Mesendoderm (in vitro differentiated cells): Measurements from ENCODE around the gene RARS1. TPM values are rescaled to one million over a fixed set of nuclear protein-coding genes. Genes with fewer than 3 reads are reported as not detected.

Source experiments
- DNase-seq: peaks from one replicate; pipeline ENCODE4 v3.0.0; 2013
- H2AK5ac ChIP-seq: 2 replicates; pipeline ENCODE4 v1.6.1; 2013; ENCODE audit warnings: low read length, inconsistent platforms
- H2BK120ac ChIP-seq: 2 replicates; pipeline ENCODE4 v1.6.1; 2013; ENCODE audit warnings: low read depth, mild to moderate bottlenecking, low read length, moderate library complexity, mixed read lengths
- H2BK15ac ChIP-seq: replicated peaks from 2 replicates; pipeline ENCODE4 v1.6.1; 2013; ENCODE audit warnings: low read depth, mild to moderate bottlenecking, moderate library complexity
- H2BK5ac ChIP-seq: 2 replicates; pipeline ENCODE4 v1.6.1; 2013; ENCODE audit warnings: low read length, inconsistent platforms
- H3K18ac ChIP-seq: 2 replicates; pipeline ENCODE4 v1.6.1; 2013; ENCODE audit warnings: mild to moderate bottlenecking, low read length, mixed read lengths
- H3K23ac ChIP-seq: one replicate; pipeline ENCODE4 v1.6.1; 2013; ENCODE audit warnings: low read length
- H3K27ac ChIP-seq: 2 replicates; pipeline ENCODE4 v1.5.1; 2013; ENCODE audit warnings: low read depth, mild to moderate bottlenecking, inconsistent platforms, low read length, moderate library complexity
- H3K27me3 ChIP-seq: 2 replicates; pipeline ENCODE4 v1.6.1; 2013; ENCODE audit warnings: low read length, control low read depth, mild to moderate bottlenecking, inconsistent platforms; ENCODE audit not compliant: insufficient read depth, poor library complexity
- H3K36me3 ChIP-seq: 2 replicates; pipeline ENCODE4 v1.6.1; 2013; ENCODE audit warnings: low read length, inconsistent platforms; ENCODE audit not compliant: control insufficient read depth, insufficient read depth
- H3K4ac ChIP-seq: one replicate; pipeline ENCODE4 v1.6.1; 2013; ENCODE audit warnings: low read depth, mild to moderate bottlenecking, low read length, moderate library complexity
- H3K4me1 ChIP-seq: 2 replicates; pipeline ENCODE4 v1.6.1; 2013; ENCODE audit warnings: low read depth, low read length, inconsistent platforms; ENCODE audit not compliant: control insufficient read depth
- H3K4me2 ChIP-seq: 2 replicates; pipeline ENCODE4 v1.6.1; 2013; ENCODE audit warnings: low read length
- H3K4me3 ChIP-seq: 2 replicates; pipeline ENCODE4 v1.5.1; 2013; ENCODE audit warnings: mild to moderate bottlenecking, low read length
- H3K56ac ChIP-seq: one replicate; pipeline ENCODE4 v1.6.1; 2013; ENCODE audit warnings: low read length
- H3K79me1 ChIP-seq: 2 replicates; pipeline ENCODE4 v1.6.1; 2013; ENCODE audit warnings: low read length, inconsistent platforms
- H3K79me2 ChIP-seq: 2 replicates; pipeline ENCODE4 v1.6.1; 2013; ENCODE audit warnings: mild to moderate bottlenecking, low read length; ENCODE audit not compliant: control insufficient read depth, insufficient read depth
- H3K9ac ChIP-seq: 2 replicates; pipeline ENCODE4 v1.6.1; 2013; ENCODE audit warnings: low read length, inconsistent platforms
- H4K5ac ChIP-seq: one replicate; pipeline ENCODE4 v1.6.1; 2013; ENCODE audit warnings: low read length
- H4K8ac ChIP-seq: one replicate; pipeline ENCODE4 v1.6.1; 2013; ENCODE audit warnings: low read depth, mild to moderate bottlenecking, control low read depth, low read length, moderate library complexity
- WGBS: extraction: QIAGEN DNeasy Blood & Tissue Kit; methylation state at CpG from one replicate; pipeline ENCODE4 v1.1.7; 2013; ENCODE audit warnings: low lambda C conversion rate, missing lambda C conversion rate; ENCODE audit not compliant: insufficient coverage; ENCODE audit errors: extremely low coverage; 5-methylcytosine and 5-hydroxymethylcytosine counted together
- polyA plus RNA-seq, 2 experiments: library from polyadenylated mRNA; stranded (reverse); fragments of 200-250 nt; gene quantifications; one replicate each; pipeline ENCODE4 v1.2.3, GENCODE V29; 2013

Gene RARS1
- polyA plus RNA-seq (2013, experiment 1 of 2), result 111 TPM
- 111 TPM for polyA plus RNA-seq (2013, experiment 2 of 2)

- no peak within 1 kb of the TSS for H4K8ac ChIP-seq
- H3K23ac ChIP-seq, result no peak within 1 kb of the TSS
- H3K79me1 ChIP-seq, result peaks cover 8% of the 10 kb centered on the region
- no peaks in the 10 kb centered on the region for H3K4me1 ChIP-seq
- no peak within 1 kb of the TSS for H3K27ac ChIP-seq
- DNase-seq, result peak; percentile 96
- H2BK5ac ChIP-seq, result no peak within 1 kb of the TSS
- H3K4me2 ChIP-seq, result peak within 1 kb of the TSS; percentile 78
- H3K36me3 ChIP-seq, result peaks cover 2% of the 10 kb centered on the region
- H3K18ac ChIP-seq, result no peak within 1 kb of the TSS
- H2BK15ac ChIP-seq, result no peak within 1 kb of the TSS
- H3K56ac ChIP-seq, result peak within 1 kb of the TSS; percentile 98
- no peaks in the 10 kb centered on the region for H3K27me3 ChIP-seq
- H3K4me3 ChIP-seq, result peak within 1 kb of the TSS; percentile 98
- H3K4ac ChIP-seq, result no peak within 1 kb of the TSS
- H4K5ac ChIP-seq, result peak within 1 kb of the TSS; percentile 77
- no CpG with 5 or more reads among the region's 40 CpGs for WGBS
- no peak within 1 kb of the TSS for H2AK5ac ChIP-seq
- peaks cover 11% of the 10 kb centered on the region for H3K79me2 ChIP-seq
- H2BK120ac ChIP-seq, result no peak within 1 kb of the TSS
- H3K9ac ChIP-seq, result peak within 1 kb of the TSS; percentile 96
Observed at GRCh38 chr5:168486136-168486879, at the start of gene RARS1. Gene RARS1, plus strand, starts transcription at chr5:168486471. Its CDS starts 28 bp downstream, at chr5:168486499.

- H3K4me3 ChIP-seq, result no peak overlapping the region
- H2BK120ac ChIP-seq, result no peak overlapping the region
- no peaks in the 10 kb centered on the region for H3K4me1 ChIP-seq
- no peak overlapping the region for H3K23ac ChIP-seq
- no peaks in the 10 kb centered on the region for H3K79me1 ChIP-seq
- H3K9ac ChIP-seq, result no peak overlapping the region
- no peak overlapping the region for H4K8ac ChIP-seq
- no peak overlapping the region for H3K27ac ChIP-seq
- H3K27me3 ChIP-seq, result no peaks in the 10 kb centered on the region
- no peak overlapping the region for H4K5ac ChIP-seq
- H3K18ac ChIP-seq, result no peak overlapping the region
- H3K4ac ChIP-seq, result no peak overlapping the region
- no peaks in the 10 kb centered on the region for H3K79me2 ChIP-seq
- H2BK15ac ChIP-seq, result no peak overlapping the region
- H3K4me2 ChIP-seq, result no peak overlapping the region
- whole genome bisulfite sequencing, result no CpG with 5 or more reads among the region's 5 CpGs
- no peak overlapping the region for H2BK5ac ChIP-seq
- no peaks in the 10 kb centered on the region for H3K36me3 ChIP-seq
- H3K56ac ChIP-seq, result no peak overlapping the region
- no peak for DNase-seq
- no peak overlapping the region for H2AK5ac ChIP-seq
Observed at GRCh38 chr5:168438349-168438748, 47.9 kb upstream of the RARS1 start.

GRCh38 chr5:168443533-168443932, 42.7 kb upstream of the RARS1 start:
- Histone ChIP-seq H2AK5ac (no peak overlapping the region), H3K4me1 (no peaks in the 10 kb centered on the region), H3K36me3 (peaks cover 2% of the 10 kb centered on the region), H3K9ac (no peak overlapping the region), H3K79me1 (no peaks in the 10 kb centered on the region), H3K56ac (no peak overlapping the region), H3K18ac (no peak overlapping the region), H3K4me3 (no peak overlapping the region), H2BK5ac (no peak overlapping the region), H3K27me3 (no peaks in the 10 kb centered on the region), H3K4ac (no peak overlapping the region), H2BK15ac (no peak overlapping the region), H3K4me2 (no peak overlapping the region), H4K5ac (no peak overlapping the region), H2BK120ac (no peak overlapping the region), H3K23ac (no peak overlapping the region), H3K79me2 (no peaks in the 10 kb centered on the region), H3K27ac (no peak overlapping the region), H4K8ac (no peak overlapping the region)
- no peak for DNase-seq

GRCh38 chr5:168443950-168444700, 42.1 kb upstream of the RARS1 start:
- no peak overlapping the region for H4K5ac ChIP-seq
- no peak overlapping the region for H3K4ac ChIP-seq
- H3K4me2 ChIP-seq, result no peak overlapping the region
- H2BK120ac ChIP-seq, result no peak overlapping the region
- H3K27me3 ChIP-seq, result no peaks in the 10 kb centered on the region
- H3K27ac ChIP-seq, result no peak overlapping the region
- H3K79me2 ChIP-seq, result no peaks in the 10 kb centered on the region
- DNase-seq, result no peak
- H3K18ac ChIP-seq, result no peak overlapping the region
- no peaks in the 10 kb centered on the region for H3K79me1 ChIP-seq
- H2AK5ac ChIP-seq, result no peak overlapping the region
- no peak overlapping the region for H2BK15ac ChIP-seq
- no peak overlapping the region for H2BK5ac ChIP-seq
- H3K4me3 ChIP-seq, result no peak overlapping the region
- peaks cover 2% of the 10 kb centered on the region for H3K36me3 ChIP-seq
- H3K9ac ChIP-seq, result no peak overlapping the region
- H3K56ac ChIP-seq, result no peak overlapping the region
- no CpG with 5 or more reads among the region's 4 CpGs for WGBS
- H4K8ac ChIP-seq, result no peak overlapping the region
- H3K4me1 ChIP-seq, result no peaks in the 10 kb centered on the region
- H3K23ac ChIP-seq, result no peak overlapping the region

GRCh38 chr5:168446983-168447619, 39.2 kb upstream of the RARS1 start:
- Histone ChIP-seq H3K4me2 (no peak overlapping the region), H3K4me1 (no peaks in the 10 kb centered on the region), H3K79me2 (no peaks in the 10 kb centered on the region), H3K4me3 (no peak overlapping the region), H3K79me1 (no peaks in the 10 kb centered on the region), H3K23ac (no peak overlapping the region), H4K5ac (no peak overlapping the region), H2BK120ac (no peak overlapping the region), H3K27ac (no peak overlapping the region), H3K4ac (no peak overlapping the region), H4K8ac (no peak overlapping the region), H2AK5ac (no peak overlapping the region), H3K18ac (no peak overlapping the region), H2BK15ac (no peak overlapping the region), H3K56ac (no peak overlapping the region), H3K36me3 (peaks cover 2% of the 10 kb centered on the region), H2BK5ac (no peak overlapping the region), H3K9ac (no peak overlapping the region), H3K27me3 (no peaks in the 10 kb centered on the region)
- WGBS, result no CpG with 5 or more reads among the region's 10 CpGs
- DNase-seq, result no peak
